Coronary artery (tissue), 2 donors: Measurements from ENCODE around the gene KDM5B.

Experiments
- DNase-seq: peaks from one replicate; pipeline ENCODE4 v3.0.0-alpha.2; 2017; ENCODE audit warnings: low spot score
- H3K27ac ChIP-seq, 2 donors: fragments of 200-600 bp; sonication (generic); one replicate each; pipeline ENCODE4 v1.5.1; 2016 to 2019
- H3K4me3 ChIP-seq: fragments of 200-600 bp; sonication (generic); 2 replicates; pipeline ENCODE4 v1.5.1; 2016; ENCODE audit warnings: mild to moderate bottlenecking, moderate library complexity
- TF ChIP-seq, protein P1 (sequence below): fragments of 200-600 bp; sonication (generic); IDR thresholded peaks from one replicate; pipeline ENCODE4 v1.5.1; 2019; ENCODE audit warnings: antibody characterized with exemption

Gene KDM5B

DNA sequence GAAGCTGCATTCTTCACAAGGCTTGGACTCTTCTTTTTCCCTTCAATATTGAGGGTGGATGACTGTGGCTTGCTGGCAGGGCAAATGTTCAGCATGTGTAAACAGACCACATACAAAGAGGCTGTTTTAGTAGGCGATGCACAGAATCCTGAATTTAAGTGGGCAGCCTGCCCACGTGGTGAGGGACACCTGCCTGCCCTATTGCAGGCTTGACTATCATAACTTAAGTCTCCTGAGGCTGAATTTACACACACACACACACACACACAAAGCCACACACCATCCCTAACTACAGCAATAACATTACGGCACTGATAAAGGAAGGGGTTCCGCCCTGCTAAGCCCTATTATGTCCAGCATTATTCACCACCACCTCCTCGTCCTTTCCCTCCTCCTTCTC is 113.9 kb downstream of the KDM5B start:
- H3K4me3 ChIP-seq = no peak overlapping the region
- H3K27ac ChIP-seq = no peak overlapping the region
- DNase-seq = no peak
- TF ChIP-seq, protein P1, sequence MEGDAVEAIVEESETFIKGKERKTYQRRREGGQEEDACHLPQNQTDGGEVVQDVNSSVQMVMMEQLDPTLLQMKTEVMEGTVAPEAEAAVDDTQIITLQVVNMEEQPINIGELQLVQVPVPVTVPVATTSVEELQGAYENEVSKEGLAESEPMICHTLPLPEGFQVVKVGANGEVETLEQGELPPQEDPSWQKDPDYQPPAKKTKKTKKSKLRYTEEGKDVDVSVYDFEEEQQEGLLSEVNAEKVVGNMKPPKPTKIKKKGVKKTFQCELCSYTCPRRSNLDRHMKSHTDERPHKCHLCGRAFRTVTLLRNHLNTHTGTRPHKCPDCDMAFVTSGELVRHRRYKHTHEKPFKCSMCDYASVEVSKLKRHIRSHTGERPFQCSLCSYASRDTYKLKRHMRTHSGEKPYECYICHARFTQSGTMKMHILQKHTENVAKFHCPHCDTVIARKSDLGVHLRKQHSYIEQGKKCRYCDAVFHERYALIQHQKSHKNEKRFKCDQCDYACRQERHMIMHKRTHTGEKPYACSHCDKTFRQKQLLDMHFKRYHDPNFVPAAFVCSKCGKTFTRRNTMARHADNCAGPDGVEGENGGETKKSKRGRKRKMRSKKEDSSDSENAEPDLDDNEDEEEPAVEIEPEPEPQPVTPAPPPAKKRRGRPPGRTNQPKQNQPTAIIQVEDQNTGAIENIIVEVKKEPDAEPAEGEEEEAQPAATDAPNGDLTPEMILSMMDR = no peak

DNA sequence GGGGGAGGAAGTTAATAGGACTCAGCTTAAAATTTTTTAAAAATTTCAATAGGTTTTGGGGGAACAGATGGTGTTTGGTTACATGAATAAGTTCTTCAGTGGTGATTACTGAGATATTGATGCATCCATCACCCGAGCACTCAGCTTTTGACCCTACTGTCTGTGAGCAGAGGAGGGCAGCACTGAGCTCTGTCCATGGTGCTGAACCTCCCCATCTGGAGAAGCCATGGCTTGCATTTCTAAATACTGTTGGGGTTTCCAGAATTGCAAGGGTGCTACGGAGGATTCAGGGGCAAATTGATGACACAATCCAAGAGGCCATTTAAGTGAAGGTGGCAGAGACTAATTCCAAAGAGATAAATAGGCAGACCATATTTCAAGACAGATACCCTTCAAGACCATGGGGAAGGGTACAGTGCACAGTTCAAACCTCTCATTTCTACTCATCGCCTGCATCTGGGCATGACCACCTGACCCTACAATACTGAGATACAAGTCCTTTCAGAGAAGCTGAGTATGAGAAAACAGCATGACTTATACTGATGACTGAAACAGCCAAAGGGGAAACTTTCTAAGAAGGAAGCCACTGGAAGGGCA is 115.2 kb downstream of the KDM5B start:
- Histone ChIP-seq H3K27ac (no peak overlapping the region), H3K4me3 (no peak overlapping the region)
- no peak for DNase-seq
- TF ChIP-seq, protein P1 = no peak

DNA sequence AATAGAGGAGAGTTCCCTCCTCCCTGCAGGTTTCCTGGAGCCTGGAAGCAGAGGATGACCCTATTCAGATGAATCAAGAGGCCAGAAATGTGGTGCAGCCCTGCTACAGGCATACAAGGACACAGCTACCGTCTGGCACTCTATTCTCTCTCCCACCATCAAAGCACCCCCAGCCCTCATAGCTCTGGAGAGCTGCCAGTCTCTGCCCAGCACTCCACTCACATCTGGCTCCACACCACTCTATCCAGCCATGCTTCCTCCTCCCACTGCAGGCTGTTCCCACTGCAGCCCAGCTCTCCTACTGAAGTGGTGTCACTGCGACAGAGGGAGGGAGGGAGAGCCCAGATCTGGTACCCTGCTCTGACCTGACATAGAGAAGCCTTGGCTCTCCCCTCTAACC is 116.4 kb downstream of the KDM5B start:
- no peak overlapping the region for H3K4me3 ChIP-seq
- H3K27ac ChIP-seq = no peak overlapping the region
- no peak for DNase-seq
- TF ChIP-seq, protein P1 = no peak

DNA sequence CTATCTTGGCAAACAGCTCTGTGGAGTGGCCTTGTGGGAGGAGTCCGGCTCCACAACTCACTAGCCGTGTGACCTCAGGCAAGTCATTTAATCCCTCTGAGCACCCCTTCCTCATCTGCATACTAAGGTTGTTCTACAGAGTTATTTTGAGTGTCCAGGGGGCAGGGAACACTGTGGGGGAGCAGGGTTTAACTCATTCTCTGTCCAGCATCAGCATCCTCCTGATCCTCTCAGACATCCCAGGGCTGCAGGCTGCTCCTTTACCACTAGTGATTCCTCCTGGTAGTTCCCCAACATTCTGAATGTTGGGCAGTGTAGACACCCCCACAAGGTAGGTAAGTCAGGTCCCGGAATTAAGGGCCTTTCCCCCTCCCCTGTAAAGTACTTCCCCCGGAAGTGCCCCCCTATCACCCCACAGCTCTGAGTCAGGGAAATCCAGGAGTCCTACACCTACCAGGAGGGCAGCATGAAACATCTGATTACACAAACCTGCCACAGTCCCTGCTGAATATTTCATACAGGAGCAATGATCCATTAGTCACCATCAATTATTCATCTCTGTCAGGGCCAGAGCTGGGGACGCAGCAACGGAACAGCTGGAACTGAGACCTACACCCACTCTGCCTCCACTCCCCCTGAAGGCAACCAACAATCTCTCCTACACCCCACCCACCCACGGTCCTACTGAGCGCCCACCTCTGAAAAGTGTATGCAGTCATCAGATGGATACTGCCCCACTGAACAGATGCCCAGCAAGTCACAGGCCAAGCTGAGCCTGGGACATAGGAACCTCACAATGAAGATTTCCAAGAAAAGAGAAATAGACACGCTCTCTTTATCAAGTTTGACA is 118.5 kb downstream of the KDM5B start:
- TF ChIP-seq, protein P1 = no peak
- DNase-seq = no peak
- Histone ChIP-seq H3K27ac (no peak overlapping the region), H3K4me3 (no peak overlapping the region)

DNA sequence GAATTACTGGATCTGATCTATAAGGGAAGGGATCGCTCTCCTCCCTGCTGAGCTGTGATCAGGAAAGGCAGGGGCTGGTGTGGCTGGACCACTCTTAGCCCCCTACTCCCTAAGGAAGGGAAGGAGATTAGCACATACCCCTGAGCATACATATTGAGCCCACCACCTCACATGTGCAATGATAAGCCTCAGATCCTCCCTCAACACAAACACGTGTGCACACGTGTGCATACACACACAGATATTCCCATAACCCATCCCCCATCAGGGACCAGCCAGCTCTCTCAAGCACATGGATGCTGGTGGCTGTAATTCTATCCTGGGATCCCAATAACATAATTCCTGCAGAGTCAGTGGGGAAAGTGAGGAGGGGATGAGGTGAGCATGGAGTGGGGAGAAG is 119.1 kb downstream of the KDM5B start:
- H3K4me3 ChIP-seq = no peak overlapping the region
- H3K27ac ChIP-seq = no peak overlapping the region
- no peak for DNase-seq
- TF ChIP-seq, protein P1 = no peak

DNA sequence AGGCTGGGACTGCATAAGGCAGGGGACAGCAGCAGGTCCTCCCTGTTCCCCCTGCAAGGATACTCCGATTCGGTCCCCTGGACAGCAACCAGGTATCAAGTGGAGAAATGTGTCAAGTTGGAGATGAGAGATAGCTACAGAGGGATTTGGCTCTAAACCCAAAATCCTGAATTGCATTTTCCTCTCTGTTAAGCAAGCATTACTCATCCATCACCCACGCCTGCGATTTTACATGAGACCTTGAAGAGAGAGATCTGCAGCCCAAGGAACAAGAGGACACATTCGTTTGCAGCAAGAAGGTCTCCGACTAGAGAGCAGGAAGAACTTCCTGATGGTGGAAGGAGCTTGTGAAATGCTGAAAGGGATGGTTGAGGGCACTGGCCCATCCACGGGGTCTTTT is 119.8 kb downstream of the KDM5B start:
- TF ChIP-seq, protein P1 = no peak
- DNase-seq = no peak
- Histone ChIP-seq H3K4me3 (no peak overlapping the region), H3K27ac (no peak overlapping the region)

DNA sequence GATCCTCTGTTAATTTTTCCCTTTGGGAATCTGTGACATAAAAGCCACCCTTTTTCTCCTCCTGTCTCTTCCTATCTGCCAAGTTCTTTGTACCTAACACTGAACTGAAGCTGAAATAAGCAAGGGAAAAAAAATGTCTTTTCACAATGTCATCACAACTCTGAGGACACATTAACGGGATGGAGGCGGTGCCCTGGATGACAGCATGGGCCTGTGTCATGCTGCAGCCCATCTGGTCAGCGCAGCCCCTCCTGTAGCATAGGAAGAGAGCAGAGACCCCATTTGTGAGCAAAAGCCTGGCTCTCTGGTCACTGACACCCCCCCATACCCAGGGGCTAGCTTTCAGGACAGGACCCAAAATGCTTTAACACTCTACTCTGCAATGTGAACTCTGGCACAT is 120.4 kb downstream of the KDM5B start:
- TF ChIP-seq, protein P1 = no peak
- H3K27ac ChIP-seq = no peak overlapping the region
- DNase-seq = no peak
- no peak overlapping the region for H3K4me3 ChIP-seq
